SK-N-SH (cell line): Measurements from ENCODE around the gene TCEA3. TPM values are rescaled to one million over a fixed set of nuclear protein-coding genes. Genes with fewer than 3 reads are reported as not detected.

Experiments
- CTCF ChIA-PET: fragments of 300-600, 350-600 bp; formaldehyde crosslinking; extraction: SDS; loops from one replicate; lab custom pipeline; 2021; lab: Yijun Ruan, JAX
- POLR2A ChIA-PET: fragments of 350-600 bp; sonication (Branson Sonifier 250); formaldehyde crosslinking; extraction: SDS; loops from one replicate; lab custom pipeline; 2020; ENCODE audit warnings: antibody characterized with exemption, inconsistent platforms; lab: Yijun Ruan, JAX
- DNase-seq: peaks from one replicate; pipeline ENCODE4 v3.0.0; 2012
- H2AFZ ChIP-seq: fragments of 200-600 bp; sonication (generic); 2 replicates; pipeline ENCODE4 v1.8.1; 2016; ENCODE audit warnings: antibody characterized with exemption, mild to moderate bottlenecking, low read depth
- H3F3A ChIP-seq: fragments of 200-600 bp; sonication (generic); replicated peaks from 2 replicates; pipeline ENCODE3; 2016; ENCODE audit warnings: antibody characterized with exemption, mild to moderate bottlenecking; ENCODE audit not compliant: insufficient read depth
- H3K27ac ChIP-seq, 2 experiments: fragments of 200-500 bp in 1 of 2; fragments of 200-600 bp in 1 of 2; sonication (Bioruptor generic) in 1 of 2; sonication (generic), shearing (Covaris generic) in 1 of 2; 2 replicates each; pipeline versions ENCODE4 v1.5.1 to v1.6.1; 2014 to 2016; ENCODE audit warnings: low read depth in 2 of 2, inconsistent platforms in 1 of 2, low read length in 1 of 2, mild to moderate bottlenecking in 1 of 2, mixed read lengths in 1 of 2
- H3K27me3 ChIP-seq: fragments of 200-600 bp; sonication (generic), shearing (Covaris generic); 2 replicates; pipeline ENCODE4 v1.6.1; 2016; ENCODE audit warnings: mixed run types; ENCODE audit not compliant: insufficient read depth
- H3K36me3 ChIP-seq, 2 experiments: fragments of 200-500 bp in 1 of 2; fragments of 200-600 bp in 1 of 2; sonication (Bioruptor generic) in 1 of 2; sonication (generic) in 1 of 2; replicated peaks in 1 of 2; 2 replicates each; pipeline versions ENCODE3 to v1.5.1; 2014 to 2016; ENCODE audit warnings: low read length in 1 of 2, mild to moderate bottlenecking in 1 of 2; ENCODE audit not compliant: insufficient read depth in 2 of 2, control insufficient read depth in 1 of 2
- H3K4me1 ChIP-seq, 2 experiments: fragments of 200-500 bp in 1 of 2; fragments of 200-600 bp in 1 of 2; sonication (Bioruptor generic) in 1 of 2; sonication (generic), shearing (Covaris generic) in 1 of 2; 2 replicates each; pipeline versions ENCODE4 v1.5.1 to v1.6.1; 2014 to 2016; ENCODE audit warnings: low read depth in 1 of 2, low read length in 1 of 2, mixed run types in 1 of 2; ENCODE audit not compliant: insufficient read depth in 2 of 2, control insufficient read depth in 1 of 2
- H3K4me2 ChIP-seq: fragments of 200-600 bp; sonication (generic), shearing (Covaris generic); 2 replicates; pipeline ENCODE4 v1.6.1; 2017; ENCODE audit warnings: mixed run types
- H3K4me3 ChIP-seq, 2 experiments: fragments of 200-500 bp in 1 of 2; fragments of 200-600 bp in 1 of 2; sonication (Bioruptor generic) in 1 of 2; sonication (generic), shearing (Covaris generic) in 1 of 2; 2 replicates each; pipeline versions ENCODE4 v1.5.1 to v1.8.1; 2014 to 2016; ENCODE audit warnings: low read depth in 2 of 2, inconsistent platforms in 1 of 2, low read length in 1 of 2, mild to moderate bottlenecking in 1 of 2, mixed read lengths in 1 of 2, moderate library complexity in 1 of 2
- H3K79me2 ChIP-seq: fragments of 200-600 bp; sonication (generic); 2 replicates; pipeline ENCODE4 v1.8.1; 2017; ENCODE audit warnings: mild to moderate bottlenecking; ENCODE audit not compliant: insufficient read depth
- H3K9ac ChIP-seq: fragments of 200-600 bp; sonication (generic); 2 replicates; pipeline ENCODE4 v1.6.1; 2017; ENCODE audit warnings: mixed run types
- H3K9me2 ChIP-seq: fragments of 200-600 bp; sonication (generic); 2 replicates; pipeline ENCODE4 v1.6.1; 2017; ENCODE audit warnings: mixed run types
- H3K9me3 ChIP-seq: fragments of 200-600 bp; sonication (generic); 2 replicates; pipeline ENCODE4 v1.6.1; 2017; ENCODE audit warnings: mixed run types, mild to moderate bottlenecking, moderate library complexity
- H4K20me1 ChIP-seq: fragments of 200-600 bp; sonication (generic); 2 replicates; pipeline ENCODE4 v1.6.1; 2017; ENCODE audit warnings: mild to moderate bottlenecking, mixed run types; ENCODE audit not compliant: insufficient read depth
- ELF1 ChIP-seq: IDR thresholded peaks from 2 replicates; pipeline ENCODE4 v1.4.0; 2012
- EP300 ChIP-seq, 2 experiments: IDR thresholded peaks; 2 replicates each; pipeline versions ENCODE4 v1.4.0 to v1.6.1; 2012; ENCODE audit warnings: borderline replicate concordance in 1 of 2, low read depth in 1 of 2, low read length in 1 of 2
- FOXJ3 ChIP-seq: sonication (generic); formaldehyde crosslinking; IDR thresholded peaks from 2 replicates; pipeline ENCODE4 v1.5.1; 2020; ENCODE audit warnings: mild to moderate bottlenecking, missing genetic modification reagents
- MEF2A ChIP-seq: IDR thresholded peaks from 2 replicates; pipeline ENCODE4 v1.4.0; 2012; ENCODE audit warnings: low read depth, borderline replicate concordance
- MXI1 ChIP-seq: IDR thresholded peaks from 2 replicates; pipeline ENCODE4 v1.6.1; 2012; ENCODE audit warnings: mild to moderate bottlenecking, low read depth, low read length, improper control_type of control experiment
- NRF1 ChIP-seq: IDR thresholded peaks from 2 replicates; pipeline ENCODE4 v1.6.1; 2012; ENCODE audit warnings: low read depth, mild to moderate bottlenecking, low read length
- POLR2AphosphoS5 ChIP-seq: IDR thresholded peaks from 2 replicates; pipeline ENCODE4 v1.6.1; 2012; ENCODE audit warnings: low read depth, low read length
- RCOR1 ChIP-seq: fragments of 150-350 bp; IDR thresholded peaks from 2 replicates; pipeline ENCODE4 v1.6.1; 2017; ENCODE audit warnings: antibody characterized with exemption, low read length
- RXRA ChIP-seq: IDR thresholded peaks from 2 replicates; pipeline ENCODE4 v1.4.0; 2012; ENCODE audit warnings: low read depth, mild to moderate bottlenecking, borderline replicate concordance
- SMC3 ChIP-seq: IDR thresholded peaks from 2 replicates; pipeline ENCODE4 v1.6.1; 2012; ENCODE audit warnings: low read depth, low read length, improper control_type of control experiment
- TCF12 ChIP-seq: IDR thresholded peaks from 2 replicates; pipeline ENCODE4 v1.4.0; 2012
- YY1 ChIP-seq: IDR thresholded peaks from 2 replicates; pipeline ENCODE4 v1.4.0; 2012; ENCODE audit warnings: low read depth, mild to moderate bottlenecking
- WGBS: methylation state at CpG from one replicate; pipeline ENCODE4 v1.1.6; 2017; ENCODE audit warnings: low lambda C conversion rate; 5-methylcytosine and 5-hydroxymethylcytosine counted together
- polyA plus RNA-seq, 3 experiments: library from polyadenylated mRNA; depleted of rRNA; stranded (reverse); fragments of >200 nt; gene quantifications; 2 replicates each; pipeline ENCODE4 v1.2.3, GENCODE V29; 2012
- TF ChIP-seq, protein P1 (sequence below): fragments of 200-600 bp; sonication (generic); IDR thresholded peaks from 2 replicates; pipeline ENCODE4 v1.6.1; 2017; ENCODE audit warnings: antibody characterized with exemption, mild to moderate bottlenecking, moderate library complexity
- TF ChIP-seq, protein P2 (sequence below): IDR thresholded peaks from 2 replicates; pipeline ENCODE4 v1.4.0; 2012; ENCODE audit warnings: low read depth
- TF ChIP-seq, protein P3 (sequence below): IDR thresholded peaks from 2 replicates; pipeline ENCODE4; 2012
- TF ChIP-seq, protein P4 (sequence below): IDR thresholded peaks from 2 replicates; pipeline ENCODE4 v1.4.0; 2012; ENCODE audit warnings: low read depth, borderline replicate concordance
- TF ChIP-seq, protein P5 (sequence below): IDR thresholded peaks from 2 replicates; pipeline ENCODE4 v1.4.0; 2012; ENCODE audit warnings: low read depth, borderline replicate concordance
- TF ChIP-seq, protein P6 (sequence below): fragments of 150-350 bp; IDR thresholded peaks from 2 replicates; pipeline ENCODE4 v1.6.1; 2016; ENCODE audit warnings: mild to moderate bottlenecking, low read depth, low read length

TCEA3 gene
- polyA plus RNA-seq, 1 of the 3 experiments (the other 2 are of a cell fraction): 1.1 TPM

DNA sequence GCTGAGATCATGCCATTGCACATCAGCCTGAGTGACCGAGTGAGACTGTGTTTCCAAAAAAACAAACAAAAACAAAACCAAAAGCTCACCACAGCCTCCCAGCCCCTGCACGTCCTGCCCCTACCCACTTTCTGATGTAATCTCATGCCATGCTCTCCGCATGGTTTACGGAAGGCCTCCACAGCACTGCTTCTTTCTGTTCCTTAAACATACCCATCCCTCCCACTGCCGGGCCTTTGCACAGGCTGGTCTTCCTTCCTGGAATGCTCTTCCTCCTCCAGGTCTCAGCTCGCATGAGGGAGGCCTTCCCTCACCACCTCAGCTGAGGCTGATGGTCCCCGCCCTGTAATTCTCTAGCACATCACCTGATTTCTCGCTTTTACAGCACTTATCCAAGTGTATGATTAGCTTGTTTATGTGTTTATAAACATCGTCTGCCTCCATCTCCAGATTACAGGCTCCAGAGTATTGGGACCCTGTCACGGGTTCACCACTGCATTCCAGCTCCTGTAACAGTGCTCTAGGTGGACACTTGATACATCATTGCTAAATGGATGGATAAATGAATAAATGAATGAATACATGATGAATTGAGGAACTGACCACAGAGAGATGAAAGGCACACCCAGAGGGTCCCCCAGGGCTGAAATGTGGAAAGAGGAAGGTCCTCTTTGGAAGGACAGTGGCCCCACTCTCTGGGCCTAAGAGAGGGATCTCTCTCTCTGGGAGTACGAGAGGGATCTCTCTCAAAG lies 22.1 kb downstream of the TCEA3 start:
- Histone ChIP-seq H3F3A (peaks cover 18% of the 10 kb centered on the region), H3K27ac (peak overlapping the region in 1 of 2 experiments; percentile 86; a peak in 2 of 4 replicates), H2AFZ (no peak overlapping the region), H3K9ac (no peak overlapping the region), H3K9me3 (no peaks in the 10 kb centered on the region), H3K27me3 (no peaks in the 10 kb centered on the region), H3K4me1 (peaks cover 15 to 20% of the 10 kb centered on the region in 2 experiments), H3K79me2 (no peaks in the 10 kb centered on the region), H4K20me1 (no peaks in the 10 kb centered on the region), H3K36me3 (no peaks in the 10 kb centered on the region), H3K4me3 (no peak overlapping the region), H3K9me2 (no peaks in the 10 kb centered on the region), H3K4me2 (peak overlapping the region; percentile 70; the same call in 1 of the 2 replicates)
- CTCF ChIA-PET: interaction anchor here (1.2 to 4.4 kb wide), 8 partner anchors 8 to 304 kb away, joined by 3 to 31 read pairs (median 4); no protein-coding TSS in a partner anchor
- DNase-seq: no peak
- POLR2A ChIA-PET: interaction anchor here (1.2 kb wide), 1 partner anchor 58 kb away, joined by 5 read pairs; the partner anchor contains the start of gene HNRNPR
- 95% methylated on average over 10 of the region's 11 CpGs for WGBS
- TF ChIP-seq MXI1 (no peak), RCOR1 (no peak), MEF2A (no peak), POLR2AphosphoS5 (no peak), NRF1 (no peak), ELF1 (no peak), RXRA (no peak), YY1 (no peak), SMC3 (no peak), EP300 (IDR thresholded peaks at IDR 0.05; ENCODE audit: borderline replicate concordance in 1 of 2, low read depth in 1 of 2, low read length in 1 of 2) (no peak), TCF12 (no peak), FOXJ3 (CRISPR knock-in tag) (no peak)
- TF ChIP-seq, protein P1, sequence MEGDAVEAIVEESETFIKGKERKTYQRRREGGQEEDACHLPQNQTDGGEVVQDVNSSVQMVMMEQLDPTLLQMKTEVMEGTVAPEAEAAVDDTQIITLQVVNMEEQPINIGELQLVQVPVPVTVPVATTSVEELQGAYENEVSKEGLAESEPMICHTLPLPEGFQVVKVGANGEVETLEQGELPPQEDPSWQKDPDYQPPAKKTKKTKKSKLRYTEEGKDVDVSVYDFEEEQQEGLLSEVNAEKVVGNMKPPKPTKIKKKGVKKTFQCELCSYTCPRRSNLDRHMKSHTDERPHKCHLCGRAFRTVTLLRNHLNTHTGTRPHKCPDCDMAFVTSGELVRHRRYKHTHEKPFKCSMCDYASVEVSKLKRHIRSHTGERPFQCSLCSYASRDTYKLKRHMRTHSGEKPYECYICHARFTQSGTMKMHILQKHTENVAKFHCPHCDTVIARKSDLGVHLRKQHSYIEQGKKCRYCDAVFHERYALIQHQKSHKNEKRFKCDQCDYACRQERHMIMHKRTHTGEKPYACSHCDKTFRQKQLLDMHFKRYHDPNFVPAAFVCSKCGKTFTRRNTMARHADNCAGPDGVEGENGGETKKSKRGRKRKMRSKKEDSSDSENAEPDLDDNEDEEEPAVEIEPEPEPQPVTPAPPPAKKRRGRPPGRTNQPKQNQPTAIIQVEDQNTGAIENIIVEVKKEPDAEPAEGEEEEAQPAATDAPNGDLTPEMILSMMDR: no peak
- TF ChIP-seq, protein P2, sequence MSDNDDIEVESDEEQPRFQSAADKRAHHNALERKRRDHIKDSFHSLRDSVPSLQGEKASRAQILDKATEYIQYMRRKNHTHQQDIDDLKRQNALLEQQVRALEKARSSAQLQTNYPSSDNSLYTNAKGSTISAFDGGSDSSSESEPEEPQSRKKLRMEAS: no peak
- TF ChIP-seq, protein P3, sequence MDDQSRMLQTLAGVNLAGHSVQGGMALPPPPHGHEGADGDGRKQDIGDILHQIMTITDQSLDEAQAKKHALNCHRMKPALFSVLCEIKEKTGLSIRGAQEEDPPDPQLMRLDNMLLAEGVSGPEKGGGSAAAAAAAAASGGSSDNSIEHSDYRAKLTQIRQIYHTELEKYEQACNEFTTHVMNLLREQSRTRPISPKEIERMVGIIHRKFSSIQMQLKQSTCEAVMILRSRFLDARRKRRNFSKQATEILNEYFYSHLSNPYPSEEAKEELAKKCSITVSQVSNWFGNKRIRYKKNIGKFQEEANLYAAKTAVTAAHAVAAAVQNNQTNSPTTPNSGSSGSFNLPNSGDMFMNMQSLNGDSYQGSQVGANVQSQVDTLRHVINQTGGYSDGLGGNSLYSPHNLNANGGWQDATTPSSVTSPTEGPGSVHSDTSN: no peak
- TF ChIP-seq, protein P4, sequence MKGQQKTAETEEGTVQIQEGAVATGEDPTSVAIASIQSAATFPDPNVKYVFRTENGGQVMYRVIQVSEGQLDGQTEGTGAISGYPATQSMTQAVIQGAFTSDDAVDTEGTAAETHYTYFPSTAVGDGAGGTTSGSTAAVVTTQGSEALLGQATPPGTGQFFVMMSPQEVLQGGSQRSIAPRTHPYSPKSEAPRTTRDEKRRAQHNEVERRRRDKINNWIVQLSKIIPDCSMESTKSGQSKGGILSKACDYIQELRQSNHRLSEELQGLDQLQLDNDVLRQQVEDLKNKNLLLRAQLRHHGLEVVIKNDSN: no peak
- TF ChIP-seq, protein P5, sequence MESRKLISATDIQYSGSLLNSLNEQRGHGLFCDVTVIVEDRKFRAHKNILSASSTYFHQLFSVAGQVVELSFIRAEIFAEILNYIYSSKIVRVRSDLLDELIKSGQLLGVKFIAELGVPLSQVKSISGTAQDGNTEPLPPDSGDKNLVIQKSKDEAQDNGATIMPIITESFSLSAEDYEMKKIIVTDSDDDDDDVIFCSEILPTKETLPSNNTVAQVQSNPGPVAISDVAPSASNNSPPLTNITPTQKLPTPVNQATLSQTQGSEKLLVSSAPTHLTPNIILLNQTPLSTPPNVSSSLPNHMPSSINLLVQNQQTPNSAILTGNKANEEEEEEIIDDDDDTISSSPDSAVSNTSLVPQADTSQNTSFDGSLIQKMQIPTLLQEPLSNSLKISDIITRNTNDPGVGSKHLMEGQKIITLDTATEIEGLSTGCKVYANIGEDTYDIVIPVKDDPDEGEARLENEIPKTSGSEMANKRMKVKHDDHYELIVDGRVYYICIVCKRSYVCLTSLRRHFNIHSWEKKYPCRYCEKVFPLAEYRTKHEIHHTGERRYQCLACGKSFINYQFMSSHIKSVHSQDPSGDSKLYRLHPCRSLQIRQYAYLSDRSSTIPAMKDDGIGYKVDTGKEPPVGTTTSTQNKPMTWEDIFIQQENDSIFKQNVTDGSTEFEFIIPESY: no peak
- TF ChIP-seq, protein P6, sequence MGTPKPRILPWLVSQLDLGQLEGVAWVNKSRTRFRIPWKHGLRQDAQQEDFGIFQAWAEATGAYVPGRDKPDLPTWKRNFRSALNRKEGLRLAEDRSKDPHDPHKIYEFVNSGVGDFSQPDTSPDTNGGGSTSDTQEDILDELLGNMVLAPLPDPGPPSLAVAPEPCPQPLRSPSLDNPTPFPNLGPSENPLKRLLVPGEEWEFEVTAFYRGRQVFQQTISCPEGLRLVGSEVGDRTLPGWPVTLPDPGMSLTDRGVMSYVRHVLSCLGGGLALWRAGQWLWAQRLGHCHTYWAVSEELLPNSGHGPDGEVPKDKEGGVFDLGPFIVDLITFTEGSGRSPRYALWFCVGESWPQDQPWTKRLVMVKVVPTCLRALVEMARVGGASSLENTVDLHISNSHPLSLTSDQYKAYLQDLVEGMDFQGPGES: no peak
